ENCODE measurements around the gene ACTR2. TPM values are rescaled to one million over a fixed set of nuclear protein-coding genes. Genes with fewer than 3 reads are reported as not detected.

ACTR2 gene
- total RNA-seq, 4 donors from 2014 or later = 90.3 to 126 (median 109) TPM

DNA sequence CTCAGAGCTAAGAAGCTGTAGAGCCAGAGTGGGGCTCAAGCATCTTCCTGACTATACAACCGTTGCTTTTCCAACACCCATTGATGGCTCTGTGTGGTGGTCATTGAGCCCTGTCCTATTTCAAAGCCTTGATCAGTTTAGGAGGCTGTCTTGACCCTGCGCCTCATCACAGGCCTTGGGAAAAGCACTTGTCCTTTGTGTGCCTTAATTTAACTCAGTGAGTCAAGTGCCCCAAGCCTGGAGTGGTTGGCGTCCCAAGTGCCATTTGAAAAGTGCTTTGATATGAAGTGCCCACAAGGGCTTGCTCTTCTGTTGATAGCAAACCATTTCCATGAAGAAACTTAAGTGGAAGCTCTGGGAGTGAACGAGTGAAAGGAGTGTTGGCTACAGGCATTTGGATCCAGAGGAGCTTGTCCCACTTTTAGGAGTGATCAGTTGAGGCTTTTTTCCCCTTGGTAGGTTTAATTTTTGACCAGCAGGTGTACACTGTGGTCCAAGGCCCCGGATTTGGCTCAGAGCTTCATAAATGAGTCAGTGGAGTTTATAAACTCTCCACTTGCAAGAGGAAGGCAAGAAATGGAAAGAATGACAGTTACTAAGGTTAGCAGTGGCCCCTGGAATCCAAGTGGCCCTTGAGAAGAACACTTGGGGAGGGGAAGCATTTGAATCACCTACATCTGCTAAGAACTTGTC, 50.3 kb downstream of the ACTR2 start:
- TF ChIP-seq EP300 (IDR thresholded peaks at IDR 0.05) (no peak), POLR2A (IDR thresholded peaks at IDR 0.05) (no peak)
- TF ChIP-seq, protein P1, sequence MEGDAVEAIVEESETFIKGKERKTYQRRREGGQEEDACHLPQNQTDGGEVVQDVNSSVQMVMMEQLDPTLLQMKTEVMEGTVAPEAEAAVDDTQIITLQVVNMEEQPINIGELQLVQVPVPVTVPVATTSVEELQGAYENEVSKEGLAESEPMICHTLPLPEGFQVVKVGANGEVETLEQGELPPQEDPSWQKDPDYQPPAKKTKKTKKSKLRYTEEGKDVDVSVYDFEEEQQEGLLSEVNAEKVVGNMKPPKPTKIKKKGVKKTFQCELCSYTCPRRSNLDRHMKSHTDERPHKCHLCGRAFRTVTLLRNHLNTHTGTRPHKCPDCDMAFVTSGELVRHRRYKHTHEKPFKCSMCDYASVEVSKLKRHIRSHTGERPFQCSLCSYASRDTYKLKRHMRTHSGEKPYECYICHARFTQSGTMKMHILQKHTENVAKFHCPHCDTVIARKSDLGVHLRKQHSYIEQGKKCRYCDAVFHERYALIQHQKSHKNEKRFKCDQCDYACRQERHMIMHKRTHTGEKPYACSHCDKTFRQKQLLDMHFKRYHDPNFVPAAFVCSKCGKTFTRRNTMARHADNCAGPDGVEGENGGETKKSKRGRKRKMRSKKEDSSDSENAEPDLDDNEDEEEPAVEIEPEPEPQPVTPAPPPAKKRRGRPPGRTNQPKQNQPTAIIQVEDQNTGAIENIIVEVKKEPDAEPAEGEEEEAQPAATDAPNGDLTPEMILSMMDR (IDR thresholded peaks at IDR 0.05) = no peak
- ATAC-seq = no peak
- 77 to 82% methylated on average over 4 to 5 of the region's 5 CpGs for WGBS, 2 donors (ENCODE audit: low coverage in 1 of 2)

GRCh38 chr2:65278531-65278981, 50.9 kb downstream of the ACTR2 start:
- Histone ChIP-seq H3K27me3 (no peaks in the 10 kb centered on the region), H3K9me3 (no peaks in the 10 kb centered on the region), H3K27ac (no peak overlapping the region), H3K4me3 (no peak overlapping the region), H3K4me1 (peaks cover 0 to 28% (median 0%) of the 10 kb centered on the region in 3 donors), H3K36me3 (no peaks in the 10 kb centered on the region)
- no peak for ATAC-seq
- WGBS, 2 donors (ENCODE audit: low coverage in 1 of 2) = 54 to 62% methylated on average over 5 to 6 of the region's 6 CpGs
- TF ChIP-seq EP300 (IDR thresholded peaks at IDR 0.05) (no peak), POLR2AphosphoS5 (IDR thresholded peaks at IDR 0.05) (no peak), POLR2A (IDR thresholded peaks at IDR 0.05) (no peak)
- TF ChIP-seq, protein P1 (IDR thresholded peaks at IDR 0.05) = no peak

More for the DNA sequence above, 50.3 kb downstream of the ACTR2 start:
- peaks cover 0 to 5% of the 10 kb centered on the region in 2 donors for H3K36me3 ChIP-seq
- H3K27me3 ChIP-seq = no peaks in the 10 kb centered on the region
- peaks cover 0 to 25% (median 0%) of the 10 kb centered on the region in 3 donors for H3K4me1 ChIP-seq
- no peaks in the 10 kb centered on the region for H3K9me3 ChIP-seq
- H3K4me3 ChIP-seq = no peak overlapping the region
- no peak overlapping the region for H3K27ac ChIP-seq

DNA sequence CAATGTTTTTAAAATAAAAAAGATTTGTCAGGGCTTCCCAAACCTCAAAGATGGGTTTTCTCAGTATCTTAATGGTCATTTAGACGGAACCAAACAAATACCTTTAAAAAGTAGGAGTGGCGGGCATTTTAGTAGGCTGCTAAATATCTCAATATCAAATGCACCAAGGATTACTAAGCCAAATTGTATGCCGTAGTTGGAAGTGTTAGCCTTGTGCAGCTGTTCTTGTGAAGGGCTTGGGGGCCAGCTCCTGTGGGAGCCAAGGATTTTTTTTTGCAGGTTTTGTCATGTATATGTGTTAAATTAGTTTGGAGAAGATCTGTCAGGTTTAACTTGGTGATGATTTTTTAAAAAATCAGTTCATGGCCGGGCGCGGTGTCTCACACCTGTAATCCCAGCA, 52.1 kb downstream of the ACTR2 start:
- WGBS, 2 donors (ENCODE audit: low coverage in 1 of 2) = 82 to 90% methylated on average over 4 to 6 of the region's 6 CpGs
- H3K4me3 ChIP-seq = no peak overlapping the region
- no peak overlapping the region for H3K27ac ChIP-seq
- TF ChIP-seq, protein P1 (IDR thresholded peaks at IDR 0.05) = no peak
- TF ChIP-seq POLR2AphosphoS5 (IDR thresholded peaks at IDR 0.05) (no peak), POLR2A (IDR thresholded peaks at IDR 0.05) (no peak), EP300 (IDR thresholded peaks at IDR 0.05) (no peak)
- H3K9me3 ChIP-seq = no peaks in the 10 kb centered on the region
- H3K27me3 ChIP-seq = no peaks in the 10 kb centered on the region
- peaks cover 0 to 28% (median 0%) of the 10 kb centered on the region in 3 donors for H3K4me1 ChIP-seq
- H3K36me3 ChIP-seq = no peaks in the 10 kb centered on the region
- no peak for ATAC-seq

GRCh38 chr2:65281627-65282351, 54.2 kb downstream of the ACTR2 start:
- no peak for TF ChIP-seq POLR2AphosphoS5 (IDR thresholded peaks at IDR 0.05)
- Histone ChIP-seq H3K4me3 (no peak overlapping the region), H3K27me3 (no peaks in the 10 kb centered on the region), H3K27ac (peak overlapping the region in 3 of 4 donors; percentile 10 to 54 (median 35)), H3K36me3 (no peaks in the 10 kb centered on the region), H3K9me3 (no peaks in the 10 kb centered on the region), H3K4me1 (peaks cover 0 to 26% (median 0%) of the 10 kb centered on the region in 3 donors)
- peak; percentile 86 for ATAC-seq
- WGBS, 2 donors (ENCODE audit: low coverage in 1 of 2) = 17 to 31% methylated on average over 3 to 4 of the region's 4 CpGs

- Histone ChIP-seq H3K36me3 (no peaks in the 10 kb centered on the region), H3K27me3 (no peaks in the 10 kb centered on the region), H3K4me1 (peaks cover 0 to 20% (median 0%) of the 10 kb centered on the region in 3 donors), H3K9me3 (no peaks in the 10 kb centered on the region), H3K27ac (peak overlapping the region in 2 of 4 donors; percentile 35 to 54), H3K4me3 (no peak overlapping the region)
- TF ChIP-seq, protein P1 (IDR thresholded peaks at IDR 0.05) = no peak
- no peak for TF ChIP-seq POLR2AphosphoS5 (IDR thresholded peaks at IDR 0.05)
- TF ChIP-seq POLR2A (IDR thresholded peaks at IDR 0.05) = no peak
- TF ChIP-seq EP300 (IDR thresholded peaks at IDR 0.05) = no peak
- no peak for ATAC-seq
- 50 to 80% methylated on average over 1 to 2 of the region's 3 CpGs for WGBS, 2 donors (ENCODE audit: low coverage in 1 of 2)
These were observed 54.9 kb downstream of the ACTR2 start for GRCh38 chr2:65282477-65283053.
